Lung (tissue), 12 donors: ENCODE data around the gene ZNF747. TPM values are rescaled to one million over a fixed set of nuclear protein-coding genes. Genes with fewer than 3 reads are reported as not detected.

Experiments
- ATAC-seq: fragments of 200-7000 bp; cut with Tn5 transposase; one replicate; pipeline ENCODE4 v1.9.1; 2020; ENCODE audit warnings: moderate number of reproducible peaks; ENCODE audit not compliant: insufficient read depth, low FRiP score
- DNase-seq, 3 donors: peaks; one replicate each; pipeline ENCODE4 v3.0.0-alpha.2; 2013 to 2017
- H3K27ac ChIP-seq, 2 donors: one replicate each; pipeline ENCODE4 v1.5.1; 2013; ENCODE audit warnings: mild to moderate bottlenecking in 2 of 2, moderate library complexity in 2 of 2, control low read depth in 1 of 2, inconsistent platforms in 1 of 2, low read depth in 1 of 2, low read length in 1 of 2
- H3K27me3 ChIP-seq, 3 donors: one replicate each; pipeline ENCODE4 v1.5.1; 2013; ENCODE audit warnings: low read length in 2 of 3; ENCODE audit not compliant: control insufficient read depth in 3 of 3, insufficient read depth in 3 of 3
- H3K36me3 ChIP-seq, 4 donors: one replicate each; pipeline ENCODE4 v1.5.1; 2013; ENCODE audit warnings: low read length in 4 of 4, mild to moderate bottlenecking in 1 of 4, moderate library complexity in 1 of 4; ENCODE audit not compliant: control insufficient read depth in 4 of 4, insufficient read depth in 4 of 4
- H3K4me1 ChIP-seq, 5 donors: one replicate each; pipeline ENCODE4 v1.5.1; 2013; ENCODE audit warnings: low read length in 5 of 5, mild to moderate bottlenecking in 2 of 5, moderate library complexity in 1 of 5; ENCODE audit not compliant: control insufficient read depth in 5 of 5, insufficient read depth in 5 of 5
- H3K4me3 ChIP-seq: one replicate; pipeline ENCODE4 v1.5.1; 2013; ENCODE audit warnings: mild to moderate bottlenecking, control low read depth, moderate library complexity
- H3K9ac ChIP-seq, 2 donors: one replicate each; pipeline ENCODE4 v1.5.1; 2013; ENCODE audit warnings: low read length in 2 of 2, control low read depth in 1 of 2; ENCODE audit not compliant: insufficient read depth in 1 of 2
- H3K9me3 ChIP-seq, 4 donors: one replicate each; pipeline ENCODE4 v1.5.1; 2013; ENCODE audit warnings: low read length in 3 of 4, mild to moderate bottlenecking in 1 of 4, moderate library complexity in 1 of 4; ENCODE audit not compliant: control insufficient read depth in 4 of 4, insufficient read depth in 3 of 4
- WGBS, 2 donors: extraction: QIAGEN DNeasy Blood & Tissue Kit; methylation state at CpG; one replicate each; pipeline ENCODE4 v1.1.7; 2013; 5-methylcytosine and 5-hydroxymethylcytosine counted together
- polyA plus RNA-seq, 2 donors: library from polyadenylated mRNA; stranded (reverse); fragments of 200-250 nt; gene quantifications; one replicate each; pipeline ENCODE4 v1.2.1, GENCODE V29; 2013
- total RNA-seq, 2 donors: library from RNA; depleted of rRNA in 1 of 2; stranded (reverse); fragments of >200 nt in 1 of 2; gene quantifications; one replicate each; pipeline ENCODE4 v1.2.1, GENCODE V29; 2014 to 2021
- TF ChIP-seq, protein P1 (sequence below): IDR thresholded peaks from 2 replicates; pipeline ENCODE4 v1.5.1; 2012; ENCODE audit warnings: mild to moderate bottlenecking; ENCODE audit errors: control extremely low read depth, extremely low read depth
- donor health status: control.
- donor health status: control.
- donor health status: Bipolar disorder and iron deficiency.
- donor health status: healthy.
- donor health status: DM: yes; HTN: yes; CAD: no.

The ZNF747 gene
- total and polyA plus RNA-seq, 4 donors, result 7.1 to 11.7 (median 9.2) TPM

- 92 to 93% methylated on average over 4 of the region's 4 CpGs for WGBS, 2 donors
- peaks cover 0 to 9% (median 0%) of the 10 kb centered on the region in 4 donors for H3K36me3 ChIP-seq
- no peak for ATAC-seq
Measured at GRCh38 chr16:30491229-30491628, 43.4 kb downstream of the ZNF747 start.

DNA sequence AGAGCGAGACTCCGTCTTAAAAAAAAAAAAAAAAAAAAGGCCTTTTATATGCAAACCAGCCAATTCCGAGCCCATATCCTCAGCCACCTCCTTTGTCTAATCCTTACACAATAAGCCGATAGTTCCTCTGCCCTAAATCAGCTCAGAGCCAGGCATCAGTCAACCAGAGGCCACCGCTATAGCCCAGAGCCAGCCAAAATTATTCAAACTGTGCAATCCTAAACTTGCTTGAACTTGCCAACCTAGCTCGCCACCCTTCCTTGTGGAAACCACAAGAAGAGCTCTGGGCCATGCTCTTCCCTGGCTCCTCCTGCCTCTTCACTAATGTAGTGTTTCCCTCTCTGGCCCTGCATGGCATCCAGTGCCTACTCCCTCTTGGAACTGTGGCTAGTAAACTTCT lies 44.4 kb downstream of the ZNF747 start:
- H3K4me1 ChIP-seq, result peaks cover 0 to 5% (median 0%) of the 10 kb centered on the region in 5 donors
- ATAC-seq (no peak), DNase-seq (no peak)
- no peak overlapping the region for H3K27ac ChIP-seq
- H3K9me3 ChIP-seq, result peaks cover 0 to 3% (median 0%) of the 10 kb centered on the region in 4 donors
- TF ChIP-seq, protein P1, sequence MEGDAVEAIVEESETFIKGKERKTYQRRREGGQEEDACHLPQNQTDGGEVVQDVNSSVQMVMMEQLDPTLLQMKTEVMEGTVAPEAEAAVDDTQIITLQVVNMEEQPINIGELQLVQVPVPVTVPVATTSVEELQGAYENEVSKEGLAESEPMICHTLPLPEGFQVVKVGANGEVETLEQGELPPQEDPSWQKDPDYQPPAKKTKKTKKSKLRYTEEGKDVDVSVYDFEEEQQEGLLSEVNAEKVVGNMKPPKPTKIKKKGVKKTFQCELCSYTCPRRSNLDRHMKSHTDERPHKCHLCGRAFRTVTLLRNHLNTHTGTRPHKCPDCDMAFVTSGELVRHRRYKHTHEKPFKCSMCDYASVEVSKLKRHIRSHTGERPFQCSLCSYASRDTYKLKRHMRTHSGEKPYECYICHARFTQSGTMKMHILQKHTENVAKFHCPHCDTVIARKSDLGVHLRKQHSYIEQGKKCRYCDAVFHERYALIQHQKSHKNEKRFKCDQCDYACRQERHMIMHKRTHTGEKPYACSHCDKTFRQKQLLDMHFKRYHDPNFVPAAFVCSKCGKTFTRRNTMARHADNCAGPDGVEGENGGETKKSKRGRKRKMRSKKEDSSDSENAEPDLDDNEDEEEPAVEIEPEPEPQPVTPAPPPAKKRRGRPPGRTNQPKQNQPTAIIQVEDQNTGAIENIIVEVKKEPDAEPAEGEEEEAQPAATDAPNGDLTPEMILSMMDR, result no peak
- no peak overlapping the region for H3K4me3 ChIP-seq
- H3K9ac ChIP-seq, result no peak overlapping the region
- no peaks in the 10 kb centered on the region for H3K27me3 ChIP-seq
- H3K36me3 ChIP-seq, result peaks cover 0 to 9% (median 0%) of the 10 kb centered on the region in 4 donors
- WGBS, 2 donors, result 68 to 84% methylated on average over 6 of the region's 6 CpGs

More at GRCh38 chr16:30491229-30491628, 43.4 kb downstream of the ZNF747 start:
- Histone ChIP-seq H3K4me3 (no peak overlapping the region), H3K27me3 (no peaks in the 10 kb centered on the region), H3K9ac (no peak overlapping the region), H3K27ac (no peak overlapping the region), H3K4me1 (peaks cover 0 to 5% (median 0%) of the 10 kb centered on the region in 5 donors), H3K9me3 (peaks cover 0 to 3% (median 0%) of the 10 kb centered on the region in 4 donors)
- TF ChIP-seq, protein P1, result no peak
- DNase-seq, result no peak

DNA sequence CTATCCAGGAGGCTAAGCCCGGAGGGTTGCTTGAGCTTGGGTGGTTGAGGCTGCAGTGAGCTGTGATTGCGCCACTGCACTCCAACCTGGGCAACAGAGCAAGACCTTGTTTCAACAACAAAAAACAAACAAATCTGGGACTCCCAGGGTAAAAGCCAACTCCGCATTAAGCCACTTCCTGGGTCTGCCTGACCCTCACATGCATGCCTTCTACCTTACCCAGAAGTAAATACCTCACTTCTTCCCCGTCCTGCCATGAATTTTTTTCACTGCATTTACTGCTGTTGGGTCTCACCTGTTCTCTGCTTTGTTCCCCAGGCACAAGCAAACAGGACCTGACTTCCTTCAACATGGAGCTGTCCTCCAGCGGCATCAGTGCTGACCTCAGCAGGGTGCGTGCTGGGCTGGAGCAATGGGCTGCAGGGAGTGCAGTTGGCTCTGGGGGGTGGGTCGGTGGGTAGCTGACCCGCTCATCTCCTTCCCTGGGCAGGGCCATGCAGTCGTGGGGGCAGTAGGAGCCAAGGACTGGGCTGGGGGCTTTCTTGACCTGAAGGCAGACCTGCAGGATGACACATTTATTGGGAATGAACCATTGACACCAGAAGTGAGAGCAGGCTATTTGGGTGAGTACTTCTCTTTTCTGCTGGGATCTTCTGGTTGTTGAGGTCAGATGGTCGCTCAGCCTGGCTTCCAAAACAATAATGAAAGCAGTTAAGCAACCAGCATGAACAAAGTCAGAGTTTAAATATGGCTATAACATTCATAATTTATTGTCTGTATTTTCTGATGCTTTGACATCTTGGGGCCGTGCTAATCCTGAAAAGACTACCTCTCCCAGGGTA lies 45.7 kb downstream of the ZNF747 start:
- TF ChIP-seq, protein P1, result no peak
- Histone ChIP-seq H3K4me1 (peaks cover 0 to 5% (median 0%) of the 10 kb centered on the region in 5 donors), H3K27ac (peak overlapping the region in 1 of 2 donors; percentile 59), H3K9me3 (peaks cover 0 to 3% (median 0%) of the 10 kb centered on the region in 4 donors), H3K36me3 (peaks cover 0 to 8% (median 0%) of the 10 kb centered on the region in 4 donors), H3K27me3 (no peaks in the 10 kb centered on the region), H3K4me3 (no peak overlapping the region), H3K9ac (no peak overlapping the region)
- ATAC-seq (no peak), DNase-seq (no peak)
- WGBS, 2 donors, result 67 to 81% methylated on average over 11 of the region's 11 CpGs
